ENCODE measurements around the gene UST. TPM values are rescaled to one million over a fixed set of nuclear protein-coding genes. Genes with fewer than 3 reads are reported as not detected.
A peak's percentile ranks its signal among the peaks of the same experiment; 100 is the strongest.

The UST gene
- total RNA-seq, 5 donors from 2014 or later (not counting 1 experiment from before 2014, with no cell fraction given) = 1.9 to 5.3 (median 3.0) TPM

DNA sequence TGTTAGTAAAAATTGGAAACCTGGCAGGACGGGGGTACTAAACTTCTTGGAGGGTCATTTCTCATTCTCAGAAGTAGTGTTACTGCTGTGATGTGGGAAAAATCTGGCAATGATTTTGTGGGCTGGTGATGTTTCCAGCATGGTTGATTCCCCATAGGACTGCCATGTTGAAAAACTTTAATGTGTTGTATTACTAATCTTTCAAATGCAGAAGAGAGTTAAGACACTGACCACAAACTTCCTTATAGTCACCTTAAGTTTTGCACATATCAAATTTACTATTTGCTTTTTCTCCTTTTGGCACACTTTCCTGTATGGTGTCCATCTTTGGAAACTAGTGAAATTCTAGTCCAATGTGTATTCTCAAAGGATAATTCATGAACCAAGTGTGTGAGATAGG, 334.5 kb downstream of the UST start:
- Mint-ChIP-seq H3K9me3 (no peaks in the 10 kb centered on the region), H3K27ac (no peak overlapping the region), H3K27me3 (no peaks in the 10 kb centered on the region), H3K4me1 (peaks cover 43 to 48% (median 44%) of the 10 kb centered on the region in 3 donors), H3K36me3 (peaks cover 3% of the 10 kb centered on the region), H3K4me3 (no peak overlapping the region)
- Histone ChIP-seq H3K9me3 (no peaks in the 10 kb centered on the region), H3K27ac (ENCODE audit: low read length) (no peak overlapping the region), H3K4me3 (ENCODE audit: control insufficient read depth in 1 of 2, extremely low read depth in 1 of 2, low read length in 1 of 2) (no peak overlapping the region), H3K4me1 (ENCODE audit: control insufficient read depth in 1 of 2, extremely low read depth in 1 of 2, insufficient read depth in 2 of 2, low read length in 2 of 2) (peaks cover 3 to 8% of the 10 kb centered on the region in 2 experiments), H3K27me3 (replicated peaks in 1 of 2; ENCODE audit: control insufficient read depth in 2 of 2, extremely low read depth in 1 of 2, insufficient read depth in 2 of 2, low read length in 1 of 2) (no peaks in the 10 kb centered on the region), H3K36me3 (ENCODE audit: control insufficient read depth in 2 of 2, extremely low read depth in 1 of 2, insufficient read depth in 1 of 2, low read length in 1 of 2) (no peaks in the 10 kb centered on the region)
- ChIA-PET POLR2A (interaction anchor here in 1 of 2 donors (1.2 kb wide), 1 partner anchor 349 kb away, joined by 3 read pairs; no protein-coding TSS in a partner anchor), CTCF (interaction anchor here (1.2 to 1.5 kb wide), 4 partner anchors 52 to 427 kb away, joined by 3 to 8 read pairs (median 6); no protein-coding TSS in a partner anchor)
- 100% methylated on average over 1 of the region's 1 CpG for WGBS (ENCODE audit: insufficient coverage)
- DNase-seq = no peak
- no peak for ATAC-seq (replicated peaks in 1 of 4)

DNA sequence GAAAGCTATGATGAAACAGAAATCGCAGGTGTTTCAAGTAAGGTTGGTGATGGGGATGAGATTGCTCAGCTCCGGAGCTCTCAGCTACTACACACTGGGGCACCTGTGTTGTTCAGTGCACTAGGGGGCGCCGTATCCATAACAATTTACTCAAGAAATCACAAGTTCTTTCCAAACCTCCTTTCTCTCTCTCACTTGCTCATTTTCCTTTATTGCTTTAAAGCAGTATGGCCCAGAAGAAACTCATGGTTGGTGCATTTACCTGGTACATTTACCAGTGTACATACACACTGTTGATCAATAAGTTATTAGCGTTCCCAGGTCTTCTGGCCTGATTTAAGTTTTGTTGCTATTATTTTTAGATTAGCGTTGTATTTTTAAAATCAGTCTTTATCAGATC, 335.5 kb downstream of the UST start:
- peaks cover 3 to 8% of the 10 kb centered on the region in 2 experiments for H3K4me1 ChIP-seq (ENCODE audit: control insufficient read depth in 1 of 2, extremely low read depth in 1 of 2, insufficient read depth in 2 of 2, low read length in 2 of 2)
- ATAC-seq (replicated peaks in 1 of 4) (peak; percentile 85 to 96 (median 92)), DNase-seq (peak; percentile 58 to 91 (median 80))
- H3K4me1 Mint-ChIP-seq = peaks cover 39 to 43% (median 43%) of the 10 kb centered on the region in 3 donors
- no peaks in the 10 kb centered on the region for H3K27me3 ChIP-seq (replicated peaks in 1 of 2; ENCODE audit: control insufficient read depth in 2 of 2, extremely low read depth in 1 of 2, insufficient read depth in 2 of 2, low read length in 1 of 2)
- H3K4me3 ChIP-seq (ENCODE audit: control insufficient read depth in 1 of 2, extremely low read depth in 1 of 2, low read length in 1 of 2) = no peak overlapping the region
- no peak overlapping the region for H3K27ac ChIP-seq (ENCODE audit: low read length)
- peak overlapping the region in 1 of 2 donors; percentile 71 for H3K27ac Mint-ChIP-seq
- no peaks in the 10 kb centered on the region for H3K9me3 Mint-ChIP-seq
- POLR2A ChIA-PET = interaction anchor here in 1 of 2 donors (0.5 kb wide), 2 partner anchors 239 to 413 kb away, joined by 3 to 12 read pairs; no protein-coding TSS in a partner anchor
- CTCF ChIA-PET = interaction anchor here (0.5 to 1.7 kb wide), 17 partner anchors 9 to 578 kb away, joined by 3 to 37 read pairs (median 4); no protein-coding TSS in a partner anchor
- H3K36me3 ChIP-seq (ENCODE audit: control insufficient read depth in 2 of 2, extremely low read depth in 1 of 2, insufficient read depth in 1 of 2, low read length in 1 of 2) = no peaks in the 10 kb centered on the region
- WGBS (ENCODE audit: insufficient coverage) = 0% methylated on average over 2 of the region's 6 CpGs
- H3K9me3 ChIP-seq = no peaks in the 10 kb centered on the region
- H3K27me3 Mint-ChIP-seq = no peaks in the 10 kb centered on the region
- peaks cover 3% of the 10 kb centered on the region for H3K36me3 Mint-ChIP-seq
- H3K4me3 Mint-ChIP-seq = peak overlapping the region in 1 of 3 donors; percentile 13

DNA sequence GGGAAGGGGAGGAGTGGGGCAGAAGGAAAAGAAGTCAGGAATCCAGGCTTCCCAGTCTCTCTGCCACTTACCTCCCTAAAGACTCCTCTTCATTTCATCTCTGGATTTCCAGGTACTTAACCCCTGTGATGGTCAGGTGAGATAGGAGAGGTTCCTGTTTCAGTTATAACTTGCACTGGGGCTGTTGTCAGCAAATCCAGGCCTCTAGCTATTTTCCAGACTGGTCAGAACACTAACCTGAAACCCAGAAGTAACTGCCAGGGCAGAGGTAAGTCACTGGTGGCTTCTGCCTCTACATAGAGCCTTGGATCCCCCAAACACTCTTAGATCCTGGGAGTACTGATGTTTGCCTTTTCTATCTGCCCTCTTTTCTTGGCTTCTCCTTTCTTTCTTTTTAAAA, 337.2 kb downstream of the UST start:
- Histone ChIP-seq H3K36me3 (ENCODE audit: control insufficient read depth in 2 of 2, extremely low read depth in 1 of 2, insufficient read depth in 1 of 2, low read length in 1 of 2) (no peaks in the 10 kb centered on the region), H3K9me3 (no peaks in the 10 kb centered on the region), H3K27me3 (replicated peaks in 1 of 2; ENCODE audit: control insufficient read depth in 2 of 2, extremely low read depth in 1 of 2, insufficient read depth in 2 of 2, low read length in 1 of 2) (no peaks in the 10 kb centered on the region), H3K4me3 (ENCODE audit: control insufficient read depth in 1 of 2, extremely low read depth in 1 of 2, low read length in 1 of 2) (no peak overlapping the region), H3K4me1 (ENCODE audit: control insufficient read depth in 1 of 2, extremely low read depth in 1 of 2, insufficient read depth in 2 of 2, low read length in 2 of 2) (peaks cover 3 to 8% of the 10 kb centered on the region in 2 experiments), H3K27ac (ENCODE audit: low read length) (no peak overlapping the region)
- H3K36me3 Mint-ChIP-seq = peaks cover under 1% of the 10 kb centered on the region
- POLR2A ChIA-PET = no interaction called here
- CTCF ChIA-PET = interaction anchor here (0.6 to 2.0 kb wide), 3 partner anchors 348 to 507 kb away, joined by 3 to 14 read pairs (median 5); no protein-coding TSS in a partner anchor
- H3K27ac Mint-ChIP-seq = peak overlapping the region; percentile 48 to 75
- no peaks in the 10 kb centered on the region for H3K9me3 Mint-ChIP-seq
- H3K27me3 Mint-ChIP-seq = no peaks in the 10 kb centered on the region
- peaks cover 37 to 54% (median 42%) of the 10 kb centered on the region in 3 donors for H3K4me1 Mint-ChIP-seq
- H3K4me3 Mint-ChIP-seq = no peak overlapping the region
- DNase-seq (no peak), ATAC-seq (replicated peaks in 1 of 4) (no peak)

DNA sequence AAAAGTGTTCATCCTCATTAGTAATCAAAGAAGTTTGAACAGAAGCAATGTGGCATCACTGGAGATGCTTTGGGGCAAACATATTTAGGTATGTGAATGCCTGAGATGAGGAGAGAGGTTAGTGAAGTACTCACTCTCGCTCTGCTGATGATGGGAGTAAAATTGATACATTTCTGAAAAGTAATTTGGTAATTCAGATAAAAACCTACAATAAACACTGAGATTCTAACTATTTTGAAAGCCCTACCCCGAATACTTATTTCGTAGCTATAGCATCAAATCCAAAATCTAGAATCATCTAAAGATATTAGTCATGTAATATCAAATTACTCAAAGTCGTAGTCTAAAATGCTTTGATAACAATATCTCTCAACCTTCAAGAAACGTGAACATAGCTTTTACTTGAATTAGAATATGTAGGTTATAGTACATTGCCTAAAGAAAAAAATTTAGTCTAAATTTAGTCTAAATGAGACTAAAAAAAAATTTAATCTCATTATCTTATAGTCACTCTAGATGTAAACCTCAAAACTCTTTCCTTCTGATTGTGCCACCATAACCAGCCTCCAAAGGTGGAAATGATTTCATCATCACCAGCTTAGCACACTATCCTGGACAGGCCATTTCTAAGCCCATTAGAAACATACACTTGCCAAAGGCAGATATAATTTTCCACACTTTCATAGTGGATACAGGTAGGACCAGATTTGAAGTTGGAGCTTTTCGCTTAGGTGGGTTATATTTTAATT, 338.2 kb downstream of the UST start:
- no peak for DNase-seq
- H3K4me3 Mint-ChIP-seq = no peak overlapping the region

DNA sequence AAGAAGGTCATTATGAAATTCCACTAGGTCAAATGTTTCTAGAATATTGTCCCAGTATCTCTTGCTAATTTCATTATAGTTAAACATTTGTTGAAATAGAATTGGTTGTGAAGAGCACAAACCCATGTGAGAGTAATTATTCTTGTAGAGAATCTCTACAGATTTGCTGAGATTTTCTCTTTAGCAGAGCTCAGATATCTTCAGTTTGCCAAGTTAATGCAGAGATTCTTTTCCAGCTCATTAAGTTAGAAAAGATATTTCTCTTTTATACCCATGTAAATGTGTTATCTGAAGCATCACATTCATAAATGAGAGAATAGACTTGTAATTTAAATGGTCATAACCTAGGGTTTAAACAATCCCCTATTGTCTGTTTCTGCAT, 338.7 kb downstream of the UST start:
- Mint-ChIP-seq H3K27me3 (no peaks in the 10 kb centered on the region), H3K36me3 (no peaks in the 10 kb centered on the region), H3K4me1 (peaks cover 37 to 62% (median 51%) of the 10 kb centered on the region in 3 donors), H3K4me3 (no peak overlapping the region), H3K27ac (peak overlapping the region in 1 of 2 donors; percentile 35), H3K9me3 (no peaks in the 10 kb centered on the region)
- no peak overlapping the region for H3K4me3 ChIP-seq (ENCODE audit: control insufficient read depth in 1 of 2, extremely low read depth in 1 of 2, low read length in 1 of 2)
- no peak overlapping the region for H3K27ac ChIP-seq (ENCODE audit: low read length)
- ChIA-PET POLR2A (interaction anchor here (0.8 to 1.0 kb wide), 2 partner anchors 20 to 55 kb away, joined by 3 read pairs; no protein-coding TSS in a partner anchor), CTCF (interaction anchor here (0.6 to 2.0 kb wide), 7 partner anchors 9 to 348 kb away, joined by 3 to 14 read pairs (median 4); no protein-coding TSS in a partner anchor)
- DNase-seq (no peak), ATAC-seq (replicated peaks in 1 of 4) (no peak)
- H3K27me3 ChIP-seq (replicated peaks in 1 of 2; ENCODE audit: control insufficient read depth in 2 of 2, extremely low read depth in 1 of 2, insufficient read depth in 2 of 2, low read length in 1 of 2) = no peaks in the 10 kb centered on the region
- no peaks in the 10 kb centered on the region for H3K9me3 ChIP-seq
- no peaks in the 10 kb centered on the region for H3K36me3 ChIP-seq (ENCODE audit: control insufficient read depth in 2 of 2, extremely low read depth in 1 of 2, insufficient read depth in 1 of 2, low read length in 1 of 2)
- peaks cover 3 to 8% of the 10 kb centered on the region in 2 experiments for H3K4me1 ChIP-seq (ENCODE audit: control insufficient read depth in 1 of 2, extremely low read depth in 1 of 2, insufficient read depth in 2 of 2, low read length in 2 of 2)

More for the DNA sequence above, 338.2 kb downstream of the UST start:
- Mint-ChIP-seq H3K27ac (peak overlapping the region; percentile 35 to 75), H3K27me3 (no peaks in the 10 kb centered on the region), H3K36me3 (no peaks in the 10 kb centered on the region), H3K9me3 (no peaks in the 10 kb centered on the region), H3K4me1 (peaks cover 37 to 57% (median 45%) of the 10 kb centered on the region in 3 donors)
- peaks cover 3 to 8% of the 10 kb centered on the region in 2 experiments for H3K4me1 ChIP-seq (ENCODE audit: control insufficient read depth in 1 of 2, extremely low read depth in 1 of 2, insufficient read depth in 2 of 2, low read length in 2 of 2)
- no peaks in the 10 kb centered on the region for H3K9me3 ChIP-seq
- no peak overlapping the region for H3K27ac ChIP-seq (ENCODE audit: low read length)
- H3K4me3 ChIP-seq (ENCODE audit: control insufficient read depth in 1 of 2, extremely low read depth in 1 of 2, low read length in 1 of 2) = no peak overlapping the region
- no peaks in the 10 kb centered on the region for H3K36me3 ChIP-seq (ENCODE audit: control insufficient read depth in 2 of 2, extremely low read depth in 1 of 2, insufficient read depth in 1 of 2, low read length in 1 of 2)
- POLR2A ChIA-PET = interaction anchor here (0.5 to 1.0 kb wide), 3 partner anchors 20 to 1435 kb away, joined by 3 to 4 read pairs (median 3); no protein-coding TSS in a partner anchor
- no peaks in the 10 kb centered on the region for H3K27me3 ChIP-seq (replicated peaks in 1 of 2; ENCODE audit: control insufficient read depth in 2 of 2, extremely low read depth in 1 of 2, insufficient read depth in 2 of 2, low read length in 1 of 2)
- no CpG with 5 or more reads among the region's 6 CpGs for WGBS (ENCODE audit: insufficient coverage)
- CTCF ChIA-PET = interaction anchor here (0.5 to 2.0 kb wide), 8 partner anchors 9 to 507 kb away, joined by 3 to 14 read pairs (median 4); no protein-coding TSS in a partner anchor
- peak in 1 of 4 experiments; percentile 21 for ATAC-seq (replicated peaks in 1 of 4)

DNA sequence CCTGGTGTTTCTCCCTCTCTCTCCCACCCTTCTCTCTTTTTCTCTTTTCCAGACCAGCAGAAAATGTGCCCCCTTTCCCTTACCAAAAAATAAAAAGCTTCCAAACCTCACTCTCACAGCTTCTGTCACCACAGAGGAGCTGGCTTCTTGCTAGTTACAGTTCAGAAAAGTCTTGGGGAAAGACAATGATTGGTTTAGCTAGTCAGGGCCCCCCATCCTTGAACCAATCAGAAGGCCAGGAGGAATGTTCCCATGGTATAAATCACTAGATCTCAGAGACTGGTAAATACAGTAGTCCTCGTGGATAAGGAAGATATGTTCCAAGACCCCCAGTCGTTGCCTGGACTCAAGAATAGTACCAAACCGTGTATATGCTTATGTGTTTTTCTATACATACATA, 339.5 kb downstream of the UST start:
- Histone ChIP-seq H3K4me1 (ENCODE audit: control insufficient read depth in 1 of 2, extremely low read depth in 1 of 2, insufficient read depth in 2 of 2, low read length in 2 of 2) (peaks cover 3 to 8% of the 10 kb centered on the region in 2 experiments), H3K27me3 (replicated peaks in 1 of 2; ENCODE audit: control insufficient read depth in 2 of 2, extremely low read depth in 1 of 2, insufficient read depth in 2 of 2, low read length in 1 of 2) (no peaks in the 10 kb centered on the region), H3K9me3 (no peaks in the 10 kb centered on the region), H3K4me3 (ENCODE audit: control insufficient read depth in 1 of 2, extremely low read depth in 1 of 2, low read length in 1 of 2) (no peak overlapping the region), H3K27ac (ENCODE audit: low read length) (no peak overlapping the region), H3K36me3 (ENCODE audit: control insufficient read depth in 2 of 2, extremely low read depth in 1 of 2, insufficient read depth in 1 of 2, low read length in 1 of 2) (no peaks in the 10 kb centered on the region)
- CTCF ChIA-PET = interaction anchor here (0.6 to 1.2 kb wide), 2 partner anchors 10 to 478 kb away, joined by 3 read pairs; no protein-coding TSS in a partner anchor
- ATAC-seq (replicated peaks in 1 of 4) = no peak
- H3K4me1 Mint-ChIP-seq = peaks cover 39 to 64% (median 54%) of the 10 kb centered on the region in 3 donors
- no peaks in the 10 kb centered on the region for H3K36me3 Mint-ChIP-seq
- POLR2A ChIA-PET = interaction anchor here in 1 of 2 donors (0.6 kb wide), 1 partner anchor 326 kb away, joined by 3 read pairs; no protein-coding TSS in a partner anchor
- no peak overlapping the region for H3K27ac Mint-ChIP-seq
- no peaks in the 10 kb centered on the region for H3K9me3 Mint-ChIP-seq
- H3K4me3 Mint-ChIP-seq = no peak overlapping the region
- no CpG with 5 or more reads among the region's 3 CpGs for WGBS (ENCODE audit: insufficient coverage)
- DNase-seq = no peak
- H3K27me3 Mint-ChIP-seq = no peaks in the 10 kb centered on the region

Data from T-cell (primary cell).